Hippocampal formation (tissue), 2 donors: ENCODE data around the gene TIGD6.
"Not testable (repeated sequence)": the region's sequence is repeated elsewhere in the genome, so short reads cannot be mapped to it uniquely, and the experiment has no call there.

Experiments
- DNase-seq, 2 donors: peaks; one replicate each; lab custom pipeline; 2025; lab: John Stamatoyannopoulos, UW

TIGD6 gene

DNA sequence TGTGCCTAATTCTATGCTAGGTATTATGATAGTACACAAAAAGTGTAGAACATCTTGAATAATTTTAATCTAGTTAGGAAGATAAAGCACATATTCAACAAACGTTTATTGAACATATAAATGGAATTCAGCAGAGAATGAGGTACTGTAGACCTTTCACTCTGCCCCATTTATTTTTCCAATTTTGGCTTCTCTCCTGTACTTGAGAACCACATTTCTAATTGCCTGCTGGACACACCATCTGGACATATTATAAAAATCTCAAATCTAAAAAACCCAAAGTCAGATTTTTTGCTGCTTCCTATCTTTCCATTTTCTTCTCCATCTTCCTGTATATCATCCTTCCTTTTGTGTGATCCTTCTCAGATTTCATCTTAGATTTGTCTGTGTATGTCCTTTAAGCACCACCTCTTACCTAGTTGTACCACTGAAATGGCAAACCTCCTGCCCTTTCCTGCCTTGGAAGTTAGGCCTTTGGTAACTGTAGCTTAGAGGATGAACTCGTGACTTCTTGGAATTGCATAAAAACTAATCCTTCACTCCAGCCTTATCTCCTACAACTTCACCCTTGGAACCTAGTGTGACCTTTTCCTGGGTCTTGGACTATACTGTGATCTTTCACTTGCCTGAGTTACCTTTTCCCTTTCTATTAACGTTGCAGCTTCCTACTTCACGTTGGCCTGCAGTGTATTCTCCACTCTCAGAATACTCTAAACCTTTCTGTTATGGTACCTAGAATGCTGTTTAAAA, 31.1 kb downstream of the TIGD6 start:
- no peak for DNase-seq

DNA sequence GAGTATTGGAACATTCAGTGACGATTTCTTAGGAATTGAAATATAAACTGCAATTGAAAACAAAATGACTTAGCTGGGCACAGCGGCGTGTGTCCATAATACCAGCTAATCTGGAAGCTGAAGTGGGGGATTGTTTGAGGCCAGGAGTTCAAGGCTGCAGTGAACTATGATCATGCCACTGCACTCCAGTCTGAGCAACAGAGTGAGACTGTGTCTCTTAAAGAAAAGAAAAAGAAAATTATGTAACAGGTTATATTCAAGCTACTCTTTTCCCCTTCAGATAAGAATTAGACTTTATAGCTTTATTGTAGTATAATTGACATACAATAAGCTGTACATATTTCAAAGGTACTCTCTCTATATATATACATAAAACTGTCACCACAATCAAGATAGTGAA, 33.5 kb downstream of the TIGD6 start:
- DNase-seq: no peak

DNA sequence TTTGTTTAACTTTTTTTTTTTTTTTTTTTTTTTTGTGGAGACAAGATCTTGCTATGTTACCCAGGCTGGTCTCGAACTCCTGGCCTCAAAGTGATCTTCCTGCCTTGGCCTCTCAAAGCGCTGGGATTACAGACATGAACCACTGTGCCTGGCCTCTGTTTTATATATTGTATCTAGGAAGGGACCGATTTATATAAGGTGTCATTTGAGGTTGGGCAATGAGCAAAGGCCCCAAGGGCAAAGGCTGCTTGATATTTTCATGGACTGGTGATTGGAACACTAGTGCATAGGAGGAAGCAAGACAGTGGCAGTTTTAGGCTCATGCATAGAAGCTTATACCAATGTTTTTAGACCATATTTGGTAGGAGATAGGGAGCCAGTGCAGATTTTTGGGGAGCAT, 36.7 kb downstream of the TIGD6 start:
- no peak for DNase-seq

DNA sequence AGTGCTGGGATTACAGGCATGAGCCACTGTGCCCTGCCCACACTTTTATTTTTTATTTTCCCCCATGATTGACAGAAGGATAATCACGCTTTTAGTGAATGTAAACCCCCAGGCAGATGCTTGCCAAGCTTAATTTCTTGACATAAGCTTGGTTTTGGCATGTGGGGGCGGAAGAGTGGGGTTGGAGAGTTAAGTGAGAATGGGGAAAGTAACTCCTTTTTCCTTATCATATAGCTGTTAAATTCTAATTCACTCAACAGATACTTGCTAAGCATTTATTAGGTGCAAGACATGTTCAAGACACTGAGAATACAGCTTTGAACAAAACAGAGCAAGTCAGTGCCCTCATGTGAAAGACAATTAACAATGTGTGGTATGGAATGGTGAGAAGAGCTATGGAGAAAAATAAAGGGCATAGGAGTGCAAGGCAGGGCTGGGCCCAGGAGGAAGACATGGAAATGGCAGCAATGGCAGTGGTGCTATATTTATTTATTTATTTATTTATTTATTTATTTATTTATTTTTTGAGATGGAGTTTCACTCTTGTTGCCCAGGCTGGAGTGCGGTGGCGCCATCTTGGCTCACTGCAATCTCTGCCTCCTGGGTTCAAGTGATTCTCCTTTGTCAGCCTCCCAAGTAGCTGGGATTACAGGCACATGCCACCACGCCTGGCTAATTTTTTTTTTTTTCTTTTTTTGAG, 37.7 kb downstream of the TIGD6 start:
- DNase-seq: no peak

DNA sequence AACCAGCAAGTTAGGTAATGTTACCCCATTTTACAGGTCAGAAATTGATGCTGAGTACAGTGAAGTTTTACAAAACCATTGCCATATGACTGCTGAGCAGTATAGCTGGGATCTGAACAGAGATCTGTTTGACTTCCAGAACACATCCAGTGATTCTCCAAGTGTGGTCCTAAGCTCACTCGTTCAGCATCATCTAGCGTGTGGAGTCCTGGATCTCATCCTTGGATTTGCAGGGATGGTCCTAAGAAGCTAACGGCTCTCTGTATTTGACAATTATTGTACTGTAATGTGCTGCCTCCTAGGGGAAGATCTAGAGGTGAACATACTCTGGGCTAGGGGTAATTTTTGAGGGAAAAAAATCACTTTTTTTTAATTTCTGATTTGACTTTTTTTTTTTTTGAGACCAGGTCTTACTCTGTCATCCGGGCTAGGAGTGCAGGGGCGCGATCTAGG, 38.5 kb downstream of the TIGD6 start:
- peak in 1 of 2 donors; percentile 40 for DNase-seq

DNA sequence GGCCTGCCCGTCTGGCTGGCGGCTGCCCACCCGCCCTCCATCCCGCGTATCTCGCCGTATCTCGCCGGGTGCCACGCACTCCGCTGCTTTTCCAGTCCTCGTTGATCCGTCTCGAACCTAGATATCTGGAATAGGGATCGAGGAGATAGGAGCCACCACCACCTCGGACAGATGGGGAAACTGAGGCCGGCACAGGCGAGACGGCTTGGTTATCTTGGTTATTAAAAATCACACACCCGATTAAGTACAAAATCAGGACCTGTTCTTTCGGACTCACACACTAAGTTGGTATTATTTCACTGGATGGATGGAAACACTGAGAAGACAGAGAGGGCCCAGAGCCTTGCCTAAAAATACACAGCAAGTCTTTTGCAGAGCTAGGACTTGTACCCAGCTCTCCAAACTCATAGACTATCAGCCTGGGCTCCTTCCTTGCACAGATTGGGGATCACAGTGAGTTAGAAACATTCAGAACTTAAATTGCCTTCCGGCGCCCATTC, 39.2 kb downstream of the TIGD6 start:
- no peak for DNase-seq

DNA sequence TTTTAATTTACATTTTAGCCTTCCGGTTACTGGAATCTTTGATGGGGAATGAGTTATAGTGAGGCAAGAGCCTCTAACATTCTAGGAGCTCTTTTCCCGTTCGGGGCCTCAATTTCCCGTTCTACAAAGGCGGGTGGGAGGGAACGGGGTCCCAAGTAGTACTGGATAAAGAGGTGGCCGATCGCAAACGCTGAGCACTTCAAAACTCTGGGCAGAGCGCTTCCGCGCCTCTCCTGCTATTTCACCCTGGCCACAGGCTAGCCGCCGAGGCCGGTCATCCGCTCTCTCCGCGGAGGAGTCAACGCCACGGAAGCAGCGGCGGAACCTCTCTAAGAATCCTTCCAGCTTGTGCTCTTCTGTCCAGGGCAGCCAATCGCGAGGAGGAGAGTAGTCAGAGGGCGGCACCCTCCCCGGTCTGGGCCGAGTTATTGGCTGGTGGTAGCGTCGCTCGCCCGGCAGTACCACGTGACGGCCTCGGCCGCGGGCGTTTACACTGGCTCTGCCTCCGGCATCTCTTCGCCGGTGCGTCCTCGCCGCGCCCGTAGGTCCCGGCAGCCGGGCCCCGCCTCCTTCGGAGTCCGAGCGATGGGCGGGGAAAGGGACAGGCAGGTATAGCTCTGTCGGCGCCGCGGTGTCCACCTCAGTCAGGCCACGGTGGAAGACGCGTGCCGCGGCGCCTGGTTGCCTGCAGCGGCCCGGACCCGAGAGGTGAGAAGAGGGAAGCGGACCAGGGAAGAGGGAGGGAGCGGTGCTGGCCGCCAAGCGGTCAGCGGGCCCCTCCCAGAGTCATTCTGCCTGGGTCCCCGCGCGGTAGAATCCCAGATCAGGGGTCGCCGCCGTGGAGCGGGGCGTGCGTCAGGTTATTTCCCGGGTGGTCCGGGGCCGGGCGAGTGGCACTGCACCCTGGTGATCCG, 39.9 kb downstream of the TIGD6 start, which contains the start of gene SLC26A2:
Gene SLC26A2 (plus strand): TSS at position 487 of the 914 bp plus-strand sequence. CDS start 16,895 bp downstream, outside the sequence.
- peak; percentile 98 to 100 for DNase-seq

DNA sequence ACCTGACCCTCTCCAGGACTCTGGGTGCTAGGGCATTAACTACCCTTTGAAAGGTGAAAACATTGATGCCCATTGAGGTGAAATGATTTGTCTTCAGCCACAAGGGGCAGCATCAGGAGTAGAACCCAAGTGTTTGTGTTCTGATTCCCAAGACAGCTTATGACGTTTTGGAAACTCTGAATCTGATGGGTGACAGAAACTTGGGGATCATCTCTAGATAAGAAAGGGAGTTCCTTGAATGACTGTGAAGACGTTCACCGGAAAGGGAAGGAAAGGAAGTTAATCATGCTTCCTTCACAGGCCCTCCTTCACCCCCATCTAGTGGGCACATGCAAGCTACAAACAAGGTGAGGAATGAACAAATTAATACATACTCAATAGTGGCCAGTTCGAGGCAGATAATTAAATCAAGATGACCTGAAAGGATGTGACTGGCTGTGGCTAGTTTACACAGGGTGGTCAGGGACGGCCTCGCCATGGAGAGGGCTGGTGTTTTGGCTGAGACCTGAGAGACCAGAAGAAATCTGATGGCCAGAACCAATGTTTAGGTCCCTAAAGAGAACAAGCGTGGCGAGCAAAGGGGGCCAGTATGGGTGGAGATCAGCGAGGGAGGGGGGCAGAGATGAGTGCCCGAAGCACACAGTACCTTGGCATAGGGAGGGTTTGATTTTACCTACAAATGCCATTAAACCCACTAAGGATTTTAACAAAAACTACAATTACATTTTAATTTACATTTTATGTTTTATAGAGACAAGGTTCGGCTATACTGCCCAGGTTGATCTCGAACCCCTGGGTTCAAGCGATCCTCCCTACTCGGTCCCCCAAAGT, 40.8 kb downstream of the TIGD6 start:
- peak in 1 of 2 donors; percentile 31 for DNase-seq

DNA sequence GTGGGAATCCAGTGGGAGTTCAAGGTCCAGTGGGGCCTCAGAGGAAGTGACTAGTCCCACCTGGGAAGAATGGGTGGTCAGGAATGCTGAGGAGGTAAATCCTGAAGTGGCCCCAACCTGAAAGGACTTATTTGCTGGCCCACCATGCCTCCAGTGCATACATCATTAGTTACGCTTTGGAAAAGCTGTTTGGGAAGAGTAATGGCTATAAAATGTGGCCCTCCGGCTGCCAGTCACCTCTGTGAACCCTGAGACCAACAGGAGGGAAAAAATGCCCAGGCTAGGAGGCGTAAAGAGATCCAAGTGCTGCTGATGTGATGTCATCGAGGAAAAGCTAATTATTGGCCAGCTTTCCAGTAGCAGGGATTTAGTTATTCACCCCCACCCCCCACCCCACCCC, 42.6 kb downstream of the TIGD6 start:
- DNase-seq: no peak

DNA sequence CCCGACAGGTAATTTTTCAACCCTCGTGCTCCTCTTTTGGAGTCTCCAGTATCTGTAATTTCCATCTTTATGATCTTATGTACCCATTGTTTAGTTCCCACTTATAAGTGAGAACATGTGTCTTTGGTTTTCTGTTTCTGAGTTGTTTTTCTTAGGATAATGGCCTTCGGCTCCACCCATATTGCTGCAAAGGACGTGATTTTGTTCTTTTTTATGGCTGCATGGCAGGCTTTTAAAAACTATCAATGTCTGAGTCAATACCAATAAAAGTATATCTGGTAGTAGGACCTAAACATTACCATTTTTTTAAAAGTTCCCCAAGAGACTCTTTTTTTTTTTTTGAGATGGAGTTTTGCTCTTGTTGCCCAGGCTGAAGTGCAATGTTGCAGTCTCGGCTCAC, 43.8 kb downstream of the TIGD6 start:
- no peak for DNase-seq

DNA sequence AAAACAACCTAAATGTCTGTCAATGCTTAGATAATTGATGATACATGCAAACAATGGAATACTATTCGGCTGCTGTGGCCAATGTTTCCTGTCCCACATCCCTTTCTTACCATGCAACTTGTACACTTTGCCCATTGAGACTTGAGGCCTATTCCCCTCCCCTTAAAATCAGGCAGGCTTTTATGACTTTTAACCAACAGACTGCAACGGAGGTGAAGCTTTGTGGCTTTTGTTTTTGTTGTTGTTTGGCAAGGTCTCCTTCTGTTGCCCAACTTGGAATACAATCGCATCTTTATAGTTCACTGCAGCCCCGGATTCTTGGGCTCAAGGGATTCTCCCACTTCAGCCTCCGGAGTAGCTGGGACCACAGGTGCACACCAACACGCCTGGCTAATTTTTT, 45.7 kb downstream of the TIGD6 start:
- DNase-seq: no peak

DNA sequence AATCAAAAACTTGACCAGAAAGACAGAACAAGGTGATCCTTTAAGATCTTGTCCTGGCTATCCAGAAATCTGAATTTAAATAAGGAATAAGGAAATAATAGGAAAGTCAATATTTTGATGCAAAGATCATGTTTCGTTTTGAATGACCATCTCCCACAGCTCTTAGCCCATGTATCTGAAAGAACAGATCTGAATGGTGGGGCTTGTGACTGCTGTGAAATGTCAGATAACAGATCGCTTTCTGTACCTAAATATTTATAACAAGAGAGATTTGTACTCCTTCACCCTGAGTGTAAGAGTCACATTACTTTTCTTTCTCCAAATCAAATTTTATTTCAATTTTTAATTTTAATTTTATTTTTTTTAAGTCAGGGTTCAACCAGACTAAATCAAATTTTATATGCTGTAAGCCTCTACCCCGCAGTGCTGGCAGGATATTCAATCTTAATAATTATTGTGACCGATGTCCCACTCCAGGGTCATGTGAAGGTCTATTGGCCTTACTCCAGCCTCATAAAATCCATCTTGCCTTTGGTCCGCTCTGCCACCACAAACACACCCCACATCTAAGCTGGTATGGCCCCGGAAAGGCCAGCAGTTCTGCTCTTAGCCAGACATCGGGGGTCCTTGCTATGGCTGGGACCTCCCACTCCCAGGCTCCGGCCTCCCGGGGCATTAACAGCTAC, 46.9 kb downstream of the TIGD6 start:
- DNase-seq: no peak

DNA sequence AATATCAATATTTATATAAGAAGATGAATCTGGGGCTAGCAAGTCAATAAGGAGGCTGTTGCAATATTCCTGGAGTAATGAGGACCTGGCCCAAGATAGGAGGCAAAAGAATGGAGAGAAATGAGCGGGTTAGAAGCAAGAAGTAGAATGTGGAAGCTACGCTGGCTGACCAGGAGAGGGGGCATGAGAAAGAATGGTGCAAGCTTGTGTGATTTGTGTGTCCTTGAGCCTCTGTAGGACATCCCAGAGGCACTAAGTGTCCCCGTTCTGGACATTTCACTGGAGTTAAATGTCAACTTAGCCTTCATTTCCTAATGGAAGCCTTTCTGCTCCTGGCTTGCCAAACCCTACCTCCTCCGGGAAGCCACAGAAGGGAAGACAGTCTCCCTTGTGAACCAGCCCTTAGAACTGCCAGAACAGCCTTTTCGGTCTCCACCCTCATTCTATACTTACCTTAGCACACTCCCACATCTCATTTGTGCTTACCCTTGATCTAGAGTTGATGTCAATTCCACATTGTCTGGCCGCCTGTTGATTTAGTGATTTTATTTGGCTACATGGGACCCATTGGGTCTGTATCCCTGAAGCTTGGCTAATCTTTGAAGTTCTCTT, 49.2 kb downstream of the TIGD6 start:
- DNase-seq: no peak

DNA sequence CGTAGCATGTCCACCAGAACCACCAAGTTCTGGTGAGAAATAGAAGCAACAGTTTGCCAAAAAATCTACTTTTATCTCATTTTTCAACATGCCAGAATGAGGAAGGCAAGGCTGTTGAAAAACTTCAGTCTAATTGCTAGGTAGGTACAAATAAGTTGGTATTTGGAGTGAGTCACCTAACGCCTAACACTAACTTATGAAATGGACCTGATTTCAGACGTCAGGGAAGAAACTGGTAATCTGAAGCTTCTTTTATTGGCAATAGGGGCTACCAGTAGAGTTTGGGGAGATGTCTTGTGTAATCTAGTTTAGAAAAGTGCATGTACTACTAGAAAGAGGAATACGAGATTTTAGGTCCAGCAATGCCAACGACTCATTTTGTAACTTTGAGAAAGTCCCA, 51.5 kb downstream of the TIGD6 start:
- DNase-seq: no peak

DNA sequence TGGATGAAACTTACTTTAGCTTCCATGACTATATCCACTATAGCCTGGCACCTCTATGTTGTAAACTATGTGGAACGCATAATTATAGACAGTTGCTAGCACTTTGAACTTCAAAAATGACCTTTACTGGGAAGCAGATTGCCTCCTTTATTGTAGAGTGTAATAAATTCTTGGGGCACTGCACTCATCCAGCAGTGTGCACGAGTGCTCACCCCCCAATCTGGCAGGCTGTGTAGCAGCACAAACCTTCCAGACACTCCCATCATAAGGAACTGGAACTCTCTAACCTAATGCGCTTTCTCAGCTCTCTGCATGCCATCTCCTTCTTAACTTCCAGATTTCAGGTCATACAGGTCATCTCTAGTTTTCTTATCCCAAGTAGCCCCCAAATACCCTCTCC, 54.3 kb downstream of the TIGD6 start:
- no peak for DNase-seq

DNA sequence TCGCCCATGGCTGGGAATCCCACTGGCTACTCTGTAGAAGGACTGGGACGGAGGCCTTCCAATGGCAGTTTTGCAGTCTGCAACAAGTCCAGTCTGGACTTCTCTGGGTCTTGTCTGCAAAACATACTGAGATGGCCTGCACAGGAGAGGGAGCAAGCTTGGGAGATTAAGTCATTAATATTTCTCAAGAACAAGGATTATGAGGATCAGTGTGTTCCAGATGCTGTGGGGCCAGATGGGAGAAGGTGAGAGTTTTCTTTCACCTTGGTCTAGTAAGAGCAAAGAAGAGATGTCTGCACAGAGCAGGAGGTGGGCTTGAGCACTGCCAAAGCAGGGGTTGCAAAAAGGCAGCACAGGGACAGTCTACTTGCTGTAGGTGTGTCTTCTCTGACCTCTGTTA, 55.8 kb downstream of the TIGD6 start, which contains the start of gene PDE6A:
Gene PDE6A (minus strand): TSS at position 128 of the 400 bp plus-strand sequence. CDS start 120 bp downstream, at position 8.
- DNase-seq: no peak

DNA sequence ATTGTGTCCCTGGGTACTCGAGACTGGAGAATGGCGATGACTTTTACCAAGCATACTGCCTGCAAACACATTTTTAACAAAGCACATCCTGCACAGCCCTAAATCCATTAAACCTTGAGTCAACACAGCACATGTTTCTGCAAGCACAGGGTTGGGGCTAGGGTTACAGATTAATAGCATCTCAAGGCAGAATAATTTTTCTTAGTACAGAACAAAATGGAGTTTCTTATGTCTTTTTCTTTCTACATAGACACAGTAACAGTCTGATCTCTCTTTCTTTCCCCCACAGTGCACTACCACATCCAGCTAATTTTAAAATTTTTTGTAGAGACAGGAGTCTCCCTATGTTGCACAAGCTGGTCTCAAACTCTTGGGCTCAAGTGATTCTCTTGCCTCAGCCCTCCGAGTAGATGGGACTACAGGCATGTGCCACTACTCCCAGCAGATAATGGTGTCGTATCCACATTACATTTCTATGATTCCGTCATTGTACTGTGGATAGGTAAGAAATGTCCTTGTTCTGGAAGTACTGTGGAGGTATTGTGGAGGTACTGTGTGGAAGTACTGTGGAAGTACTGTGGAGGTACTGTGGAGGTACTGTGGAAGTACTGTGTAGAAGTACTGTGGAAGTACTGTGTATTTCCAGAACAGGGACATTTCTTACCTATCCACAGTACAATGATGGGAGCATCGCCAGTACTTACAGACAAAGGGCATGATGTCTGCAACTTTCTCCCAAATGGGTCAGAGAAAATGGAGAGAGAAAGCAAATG, 57.1 kb downstream of the TIGD6 start:
- not testable (repeated sequence) for DNase-seq
